Nephron (organoid): ENCODE results near the gene NEURL4.
A peak's percentile ranks its signal among the peaks of the same experiment; 100 is the strongest.

Experiments
- H3K27ac Mint-ChIP-seq, 3 experiments: 2 replicates each; pipeline ENCODE4 v1.8.0; 2020; ENCODE audit warnings: mixed read lengths in 3 of 3, mild to moderate bottlenecking in 2 of 3, moderate library complexity in 1 of 3
- H3K27me3 Mint-ChIP-seq: 2 replicates; pipeline ENCODE4 v1.8.0; 2021; ENCODE audit warnings: low read depth, mild to moderate bottlenecking, moderate library complexity, mixed read lengths
- H3K36me3 Mint-ChIP-seq: 2 replicates; pipeline ENCODE4 v1.8.0; 2020; ENCODE audit warnings: low read depth, mixed read lengths
- H3K4me1 Mint-ChIP-seq: 2 replicates; pipeline ENCODE4 v1.8.0; 2020; ENCODE audit warnings: mixed read lengths
- H3K4me3 Mint-ChIP-seq, 3 experiments: 2 replicates each; pipeline ENCODE4 v1.8.0; 2020; ENCODE audit warnings: mild to moderate bottlenecking in 3 of 3, mixed read lengths in 3 of 3, moderate library complexity in 2 of 3
- H3K9me3 Mint-ChIP-seq: 2 replicates; pipeline ENCODE4 v1.8.0; 2020; ENCODE audit warnings: mixed read lengths
- CTCF ChIP-seq, 3 experiments: fragments of 200-600 bp; sonication (generic); IDR thresholded peaks; one replicate each; pipeline ENCODE4 v1.5.0; 2021; ENCODE audit warnings: antibody characterized with exemption in 3 of 3; ENCODE audit not compliant: unreplicated experiment in 3 of 3

The NEURL4 gene

DNA sequence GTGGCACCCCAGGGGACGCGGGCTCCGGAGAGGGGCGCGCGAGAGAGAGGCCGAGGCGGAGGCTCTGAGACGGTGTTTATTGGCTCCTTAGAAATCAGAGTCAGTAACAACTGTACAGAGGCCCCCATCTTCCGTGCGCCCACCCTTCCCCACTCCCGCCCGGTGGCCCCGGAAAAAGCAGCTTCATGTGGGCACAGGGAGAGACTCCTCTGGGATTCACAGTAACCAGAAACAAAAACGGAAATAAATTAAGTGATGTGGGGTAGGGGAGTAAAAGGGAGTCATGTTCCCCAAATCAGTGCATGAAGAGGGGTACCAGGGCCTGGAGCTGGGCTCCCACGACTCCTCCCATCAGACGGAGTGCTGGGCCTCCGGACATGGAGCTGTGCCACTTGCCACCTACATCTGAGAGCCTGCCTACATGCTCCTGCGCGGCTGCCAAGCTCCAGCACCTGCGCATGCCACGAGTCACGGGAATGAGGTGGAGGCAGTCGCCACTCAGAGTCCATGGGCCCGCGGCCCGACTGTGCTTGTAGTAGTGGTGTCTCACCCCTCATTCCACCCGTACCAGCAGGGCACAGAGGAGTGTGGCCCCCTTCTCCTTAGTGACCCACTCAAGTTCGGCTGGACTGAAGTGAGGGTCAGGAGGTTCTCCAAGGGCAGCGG, 13.4 kb downstream of the NEURL4 start:
- peaks cover 51% of the 10 kb centered on the region for H3K36me3 Mint-ChIP-seq

GRCh38 chr17:7314719-7315569, 14.2 kb downstream of the NEURL4 start, which contains the start of gene GPS2:
Gene GPS2 (minus strand): TSS chr17:7315360. CDS start chr17:7315052, 308 bp downstream.
- Mint-ChIP-seq H3K36me3 (peaks cover 59% of the 10 kb centered on the region), H3K4me1 (peaks cover 40% of the 10 kb centered on the region), H3K27ac (peak within 1 kb of the TSS; percentile 78 to 98 (median 85)), H3K27me3 (no peaks in the 10 kb centered on the region), H3K9me3 (no peaks in the 10 kb centered on the region), H3K4me3 (peak within 1 kb of the TSS; percentile 87 to 90 (median 87))
- TF ChIP-seq CTCF (IDR thresholded peaks at IDR 0.05; ENCODE audit: unreplicated experiment in 3 of 3) = no peak

More for the DNA sequence above, 13.4 kb downstream of the NEURL4 start:
- no peaks in the 10 kb centered on the region for H3K27me3 Mint-ChIP-seq
- no peak for TF ChIP-seq CTCF (IDR thresholded peaks at IDR 0.05; ENCODE audit: unreplicated experiment in 3 of 3)
- peak overlapping the region; percentile 86 to 90 (median 87) for H3K4me3 Mint-ChIP-seq
- peak overlapping the region; percentile 78 to 98 (median 85) for H3K27ac Mint-ChIP-seq
- H3K4me1 Mint-ChIP-seq = peaks cover 33% of the 10 kb centered on the region
- no peaks in the 10 kb centered on the region for H3K9me3 Mint-ChIP-seq

- Mint-ChIP-seq H3K27ac (peak overlapping the region; percentile 35 to 81 (median 75)), H3K36me3 (peaks cover 67% of the 10 kb centered on the region), H3K4me1 (peaks cover 49% of the 10 kb centered on the region), H3K27me3 (no peaks in the 10 kb centered on the region), H3K9me3 (no peaks in the 10 kb centered on the region), H3K4me3 (peak overlapping the region; percentile 83 to 85 (median 84))
- no peak for TF ChIP-seq CTCF (IDR thresholded peaks at IDR 0.05; ENCODE audit: unreplicated experiment in 3 of 3)
Measured at GRCh38 chr17:7313890-7314718, 15.0 kb downstream of the NEURL4 start.

DNA sequence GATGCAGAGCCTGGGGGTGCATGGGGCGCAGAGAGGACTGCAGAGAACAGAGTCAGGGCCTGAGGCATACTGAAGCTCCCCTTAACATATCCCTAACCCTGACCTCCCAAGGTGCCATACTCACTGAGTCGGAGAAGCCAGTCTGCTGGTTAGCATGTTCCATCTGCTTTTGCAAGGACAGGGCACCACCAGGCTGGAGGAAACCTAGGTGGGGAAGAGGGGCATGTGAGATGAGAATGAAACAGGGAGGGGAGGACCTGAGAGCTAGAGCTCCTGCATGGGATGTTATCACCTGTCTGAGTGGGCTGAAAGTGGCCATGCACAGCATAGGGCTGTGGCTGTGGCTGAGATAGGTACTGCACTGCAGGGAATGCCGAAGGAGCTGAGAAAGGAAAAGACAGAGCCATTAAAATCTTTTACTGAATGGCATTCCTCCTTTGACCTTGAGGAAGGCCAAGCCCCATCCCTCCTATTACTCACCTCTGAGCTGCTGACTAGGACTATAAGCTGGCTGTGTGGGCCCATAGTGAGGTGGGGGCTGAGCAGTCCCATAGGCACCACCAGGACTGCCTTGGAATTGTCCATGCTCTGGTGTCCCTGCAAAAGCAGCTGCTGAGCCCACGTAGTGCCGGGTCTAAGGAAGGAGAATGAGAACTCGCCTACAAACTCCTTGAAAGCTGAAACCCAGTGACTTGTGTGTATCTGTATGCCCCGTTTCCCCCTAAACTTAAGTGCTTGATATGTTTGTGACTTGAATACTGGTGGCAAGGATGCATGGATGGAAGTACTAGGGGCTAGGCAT, 15.8 kb downstream of the NEURL4 start:
- Mint-ChIP-seq H3K4me3 (peak overlapping the region; percentile 83 to 85 (median 84)), H3K36me3 (peaks cover 69% of the 10 kb centered on the region)
- peak in 1 of 3 experiments; percentile 15 for TF ChIP-seq CTCF (IDR thresholded peaks at IDR 0.05; ENCODE audit: unreplicated experiment in 3 of 3)

More for the DNA sequence above, 15.8 kb downstream of the NEURL4 start:
- H3K27ac Mint-ChIP-seq = peak overlapping the region in 2 of 3 experiments; percentile 35 to 37
- no peaks in the 10 kb centered on the region for H3K9me3 Mint-ChIP-seq
- peaks cover 55% of the 10 kb centered on the region for H3K4me1 Mint-ChIP-seq
- H3K27me3 Mint-ChIP-seq = no peaks in the 10 kb centered on the region
